Testis (tissue), 3 donors: ENCODE data around the gene EPHB1. TPM values are rescaled to one million over a fixed set of nuclear protein-coding genes. Genes with fewer than 3 reads are reported as not detected.

Experiments
- DNase-seq: peaks from one replicate; pipeline ENCODE4 v3.0.0-alpha.2; 2019
- H3K27ac ChIP-seq, 2 donors: fragments of 200-600 bp; sonication (generic); one replicate each; pipeline ENCODE4 v1.5.1; 2019
- H3K27me3 ChIP-seq: fragments of 200-600 bp; sonication (generic); one replicate; pipeline ENCODE4 v1.5.1; 2019
- H3K36me3 ChIP-seq: fragments of 200-600 bp; sonication (generic); one replicate; pipeline ENCODE4 v1.5.1; 2017; ENCODE audit warnings: low read depth; ENCODE audit errors: missing control alignments
- H3K4me1 ChIP-seq: fragments of 200-600 bp; sonication (generic); one replicate; pipeline ENCODE4 v1.5.1; 2019
- H3K4me3 ChIP-seq, 2 donors: fragments of 200-600 bp; sonication (generic); one replicate each; pipeline ENCODE4 v1.5.1; 2017 to 2019
- H3K9me3 ChIP-seq: fragments of 200-600 bp; sonication (generic); one replicate; pipeline ENCODE4 v1.5.1; 2017
- POLR2A ChIP-seq: fragments of 450-650 bp; IDR thresholded peaks from one replicate; pipeline ENCODE4 v1.6.1; 2017; ENCODE audit warnings: antibody characterized with exemption, mild to moderate bottlenecking, moderate library complexity
- WGBS, 2 donors: methylation state at CpG; one replicate each; pipeline ENCODE4 v1.1.5; 2018; 5-methylcytosine and 5-hydroxymethylcytosine counted together
- intact Hi-C: fragments of 100-400 bp; cut with DNase I; formaldehyde crosslinking; loops from one replicate; pipeline ENCODE4 v1.15.1; 2023; ENCODE audit warnings: low total_unique reads
- polyA plus RNA-seq: library from polyadenylated mRNA; stranded (reverse); fragments of 350-450 nt; fragmentation: Illumina TruSeq; extraction: RNeasy Lipid Tissue Mini Kit (QIAGEN cat#74804); gene quantifications from one replicate; pipeline ENCODE4 v1.2.3, GENCODE V29; 2014; ENCODE audit warnings: low read depth, low replicate concordance; ENCODE audit not compliant: insufficient read depth
- total RNA-seq, 2 donors: library from RNA; depleted of rRNA; stranded (reverse); fragments of >200 nt; gene quantifications; one replicate each; pipeline ENCODE4 v1.2.3, GENCODE V29; 2016
- TF ChIP-seq, protein P1 (sequence below), 3 experiments: fragments of 450-650 bp in 2 of 3; fragments of 200-600 bp in 1 of 3; sonication (generic) in 1 of 3; IDR thresholded peaks; one replicate each; pipeline ENCODE4 v1.5.1; 2016 to 2019; ENCODE audit warnings: antibody characterized with exemption in 3 of 3, mild to moderate bottlenecking in 2 of 3, moderate library complexity in 1 of 3

The EPHB1 gene
- total and polyA plus RNA-seq, 3 donors from 2014 or later: 20.8 to 37.1 (median 31.3) TPM

GRCh38 chr3:135170732-135171131 lies 375.7 kb downstream of the EPHB1 start:
- TF ChIP-seq, protein P1, sequence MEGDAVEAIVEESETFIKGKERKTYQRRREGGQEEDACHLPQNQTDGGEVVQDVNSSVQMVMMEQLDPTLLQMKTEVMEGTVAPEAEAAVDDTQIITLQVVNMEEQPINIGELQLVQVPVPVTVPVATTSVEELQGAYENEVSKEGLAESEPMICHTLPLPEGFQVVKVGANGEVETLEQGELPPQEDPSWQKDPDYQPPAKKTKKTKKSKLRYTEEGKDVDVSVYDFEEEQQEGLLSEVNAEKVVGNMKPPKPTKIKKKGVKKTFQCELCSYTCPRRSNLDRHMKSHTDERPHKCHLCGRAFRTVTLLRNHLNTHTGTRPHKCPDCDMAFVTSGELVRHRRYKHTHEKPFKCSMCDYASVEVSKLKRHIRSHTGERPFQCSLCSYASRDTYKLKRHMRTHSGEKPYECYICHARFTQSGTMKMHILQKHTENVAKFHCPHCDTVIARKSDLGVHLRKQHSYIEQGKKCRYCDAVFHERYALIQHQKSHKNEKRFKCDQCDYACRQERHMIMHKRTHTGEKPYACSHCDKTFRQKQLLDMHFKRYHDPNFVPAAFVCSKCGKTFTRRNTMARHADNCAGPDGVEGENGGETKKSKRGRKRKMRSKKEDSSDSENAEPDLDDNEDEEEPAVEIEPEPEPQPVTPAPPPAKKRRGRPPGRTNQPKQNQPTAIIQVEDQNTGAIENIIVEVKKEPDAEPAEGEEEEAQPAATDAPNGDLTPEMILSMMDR (IDR thresholded peaks at IDR 0.05): no peak
- no peak for TF ChIP-seq POLR2A
- no peaks in the 10 kb centered on the region for H3K27me3 ChIP-seq
- 37 to 44% methylated on average over 1 of the region's 1 CpG for WGBS, 2 donors
- H3K27ac ChIP-seq: no peak overlapping the region
- no peaks in the 10 kb centered on the region for H3K36me3 ChIP-seq
- DNase-seq: no peak
- H3K4me1 ChIP-seq: no peaks in the 10 kb centered on the region
- intact Hi-C loops: no loop called here
- H3K9me3 ChIP-seq: no peaks in the 10 kb centered on the region
- no peak overlapping the region for H3K4me3 ChIP-seq

GRCh38 chr3:135172191-135172869 lies 377.3 kb downstream of the EPHB1 start:
- Histone ChIP-seq H3K9me3 (no peaks in the 10 kb centered on the region), H3K4me1 (no peaks in the 10 kb centered on the region), H3K36me3 (no peaks in the 10 kb centered on the region), H3K27ac (no peak overlapping the region), H3K4me3 (no peak overlapping the region), H3K27me3 (no peaks in the 10 kb centered on the region)
- intact Hi-C loops: no loop called here
- TF ChIP-seq, protein P1 (IDR thresholded peaks at IDR 0.05): no peak
- TF ChIP-seq POLR2A: no peak
- WGBS, 2 donors: 77 to 88% methylated on average over 3 of the region's 3 CpGs
- DNase-seq: no peak

DNA sequence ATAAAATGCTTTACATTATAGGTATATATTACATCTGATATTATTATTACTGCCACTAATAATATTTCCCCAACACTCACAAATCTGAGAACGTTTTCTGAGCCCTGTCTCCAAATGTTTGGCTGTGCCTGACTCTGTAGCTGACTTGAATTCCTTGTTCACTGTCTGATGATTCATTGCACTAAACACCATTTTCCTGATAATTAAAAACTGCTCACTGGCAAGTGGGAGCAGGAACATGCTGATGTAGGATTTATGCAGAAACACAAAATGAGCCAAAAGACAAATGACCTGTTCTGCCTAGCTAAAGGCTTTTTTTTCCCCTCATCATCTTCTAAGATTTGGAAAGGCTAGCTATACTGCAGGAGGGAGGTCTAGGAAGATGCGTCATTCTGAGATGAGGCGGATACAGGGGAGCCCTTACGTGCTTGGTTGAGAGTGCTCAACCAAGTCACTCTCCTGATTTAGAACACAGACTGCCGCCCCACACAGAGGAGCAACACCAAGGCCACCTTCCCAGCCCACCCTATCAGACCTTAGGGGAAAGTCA lies 380.7 kb downstream of the EPHB1 start:
- intact Hi-C loops: no loop called here
- no peak overlapping the region for H3K4me3 ChIP-seq
- H3K4me1 ChIP-seq: no peaks in the 10 kb centered on the region
- no peaks in the 10 kb centered on the region for H3K9me3 ChIP-seq
- WGBS, 2 donors: 58 to 60% methylated on average over 5 of the region's 5 CpGs
- TF ChIP-seq, protein P1 (IDR thresholded peaks at IDR 0.05): no peak
- no peak for TF ChIP-seq POLR2A
- H3K27ac ChIP-seq: no peak overlapping the region
- H3K27me3 ChIP-seq: no peaks in the 10 kb centered on the region
- H3K36me3 ChIP-seq: no peaks in the 10 kb centered on the region
- DNase-seq: no peak

GRCh38 chr3:135176881-135177280 lies 381.8 kb downstream of the EPHB1 start:
- no peak for DNase-seq
- TF ChIP-seq POLR2A: no peak
- TF ChIP-seq, protein P1 (IDR thresholded peaks at IDR 0.05): no peak
- intact Hi-C loops: no loop called here
- no peaks in the 10 kb centered on the region for H3K4me1 ChIP-seq
- no peak overlapping the region for H3K27ac ChIP-seq
- H3K36me3 ChIP-seq: no peaks in the 10 kb centered on the region
- no peaks in the 10 kb centered on the region for H3K27me3 ChIP-seq
- H3K4me3 ChIP-seq: no peak overlapping the region
- WGBS, 2 donors: 77 to 82% methylated on average over 9 of the region's 9 CpGs
- no peaks in the 10 kb centered on the region for H3K9me3 ChIP-seq

- WGBS, 2 donors: 90 to 93% methylated on average over 2 of the region's 2 CpGs
- no peaks in the 10 kb centered on the region for H3K36me3 ChIP-seq
- intact Hi-C loops: no loop called here
These were observed 383.5 kb downstream of the EPHB1 start for GRCh38 chr3:135178566-135178965.

More at GRCh38 chr3:135178566-135178965, 383.5 kb downstream of the EPHB1 start:
- Histone ChIP-seq H3K27ac (no peak overlapping the region), H3K4me1 (peaks cover 6% of the 10 kb centered on the region), H3K4me3 (no peak overlapping the region), H3K27me3 (no peaks in the 10 kb centered on the region), H3K9me3 (no peaks in the 10 kb centered on the region)
- DNase-seq: no peak
- no peak for TF ChIP-seq POLR2A
- TF ChIP-seq, protein P1 (IDR thresholded peaks at IDR 0.05): no peak
